ENCODE measurements around the gene RMND1. TPM values are rescaled to one million over a fixed set of nuclear protein-coding genes. Genes with fewer than 3 reads are reported as not detected.
A peak's percentile ranks its signal among the peaks of the same experiment; 100 is the strongest.

RMND1 gene
- total RNA-seq, 1 donor from 2014 or later: 18.7 TPM

GRCh38 chr6:151379933-151380847, 71.7 kb downstream of the RMND1 start:
- Mint-ChIP-seq H3K9me3 (ENCODE audit: unreplicated experiment) (no peaks in the 10 kb centered on the region), H3K27ac (ENCODE audit: unreplicated experiment) (no peak overlapping the region), H3K4me1 (ENCODE audit: unreplicated experiment) (peaks cover 13% of the 10 kb centered on the region), H3K4me3 (ENCODE audit: unreplicated experiment) (no peak overlapping the region), H3K27me3 (ENCODE audit: unreplicated experiment) (no peaks in the 10 kb centered on the region), H3K36me3 (ENCODE audit: low read depth, unreplicated experiment) (peaks cover 5% of the 10 kb centered on the region)
- no peak for DNase-seq (ENCODE audit: low spot score)
- TF ChIP-seq CTCF (IDR thresholded peaks at IDR 0.05; ENCODE audit: unreplicated experiment): no peak

GRCh38 chr6:151377095-151377494, 74.8 kb downstream of the RMND1 start:
- TF ChIP-seq CTCF (IDR thresholded peaks at IDR 0.05; ENCODE audit: unreplicated experiment): no peak
- Mint-ChIP-seq H3K4me3 (ENCODE audit: unreplicated experiment) (no peak overlapping the region), H3K9me3 (ENCODE audit: unreplicated experiment) (no peaks in the 10 kb centered on the region), H3K27ac (ENCODE audit: unreplicated experiment) (no peak overlapping the region), H3K36me3 (ENCODE audit: low read depth, unreplicated experiment) (peaks cover 11% of the 10 kb centered on the region), H3K4me1 (ENCODE audit: unreplicated experiment) (peaks cover 30% of the 10 kb centered on the region), H3K27me3 (ENCODE audit: unreplicated experiment) (no peaks in the 10 kb centered on the region)
- no peak for DNase-seq (ENCODE audit: low spot score)

- H3K27me3 Mint-ChIP-seq (ENCODE audit: unreplicated experiment): no peaks in the 10 kb centered on the region
- H3K27ac Mint-ChIP-seq (ENCODE audit: unreplicated experiment): peak overlapping the region; percentile 4
- peaks cover 17% of the 10 kb centered on the region for H3K36me3 Mint-ChIP-seq (ENCODE audit: low read depth, unreplicated experiment)
These were observed 75.5 kb downstream of the RMND1 start for GRCh38 chr6:151376440-151376839.

GRCh38 chr6:151375833-151376232, 76.1 kb downstream of the RMND1 start:
- peak overlapping the region; percentile 22 for H3K27ac Mint-ChIP-seq (ENCODE audit: unreplicated experiment)
- H3K4me1 Mint-ChIP-seq (ENCODE audit: unreplicated experiment): peaks cover 33% of the 10 kb centered on the region
- no peak for DNase-seq (ENCODE audit: low spot score)
- TF ChIP-seq CTCF (IDR thresholded peaks at IDR 0.05; ENCODE audit: unreplicated experiment): no peak
- no peak overlapping the region for H3K4me3 Mint-ChIP-seq (ENCODE audit: unreplicated experiment)
- H3K9me3 Mint-ChIP-seq (ENCODE audit: unreplicated experiment): no peaks in the 10 kb centered on the region
- no peaks in the 10 kb centered on the region for H3K27me3 Mint-ChIP-seq (ENCODE audit: unreplicated experiment)
- H3K36me3 Mint-ChIP-seq (ENCODE audit: low read depth, unreplicated experiment): peaks cover 20% of the 10 kb centered on the region

More at GRCh38 chr6:151376440-151376839, 75.5 kb downstream of the RMND1 start:
- no peak overlapping the region for H3K4me3 Mint-ChIP-seq (ENCODE audit: unreplicated experiment)
- H3K4me1 Mint-ChIP-seq (ENCODE audit: unreplicated experiment): peaks cover 36% of the 10 kb centered on the region
- H3K9me3 Mint-ChIP-seq (ENCODE audit: unreplicated experiment): no peaks in the 10 kb centered on the region
- TF ChIP-seq CTCF (IDR thresholded peaks at IDR 0.05; ENCODE audit: unreplicated experiment): no peak
- DNase-seq (ENCODE audit: low spot score): no peak

GRCh38 chr6:151374036-151374683, 77.8 kb downstream of the RMND1 start:
- no peaks in the 10 kb centered on the region for H3K9me3 Mint-ChIP-seq (ENCODE audit: unreplicated experiment)
- peaks cover 18% of the 10 kb centered on the region for H3K36me3 Mint-ChIP-seq (ENCODE audit: low read depth, unreplicated experiment)
- DNase-seq (ENCODE audit: low spot score): peak; percentile 22
- H3K27ac Mint-ChIP-seq (ENCODE audit: unreplicated experiment): peak overlapping the region; percentile 77
- H3K4me3 Mint-ChIP-seq (ENCODE audit: unreplicated experiment): no peak overlapping the region
- TF ChIP-seq CTCF (IDR thresholded peaks at IDR 0.05; ENCODE audit: unreplicated experiment): no peak
- H3K27me3 Mint-ChIP-seq (ENCODE audit: unreplicated experiment): no peaks in the 10 kb centered on the region
- H3K4me1 Mint-ChIP-seq (ENCODE audit: unreplicated experiment): peaks cover 23% of the 10 kb centered on the region
